GM12878 (cell line): Measurements from ENCODE around the gene RGS6. TPM values are rescaled to one million over a fixed set of nuclear protein-coding genes. Genes with fewer than 3 reads are reported as not detected.

Source experiments
- BCL3 ChIP-seq: IDR thresholded peaks from 2 replicates; pipeline ENCODE4 v1.6.1; 2011; ENCODE audit warnings: borderline replicate concordance, low read depth, mild to moderate bottlenecking, moderate library complexity, low read length; ENCODE audit not compliant: insufficient read depth, poor library complexity, severe bottlenecking
- BCLAF1 ChIP-seq: fragments of 450-650 bp; IDR thresholded peaks from 2 replicates; pipeline ENCODE4 v1.6.1; 2017; ENCODE audit warnings: antibody characterized with exemption, mild to moderate bottlenecking, moderate library complexity
- CBX3 ChIP-seq: fragments of 200-600 bp; sonication (generic); IDR thresholded peaks from 2 replicates; pipeline ENCODE4 v1.6.1; 2016; ENCODE audit warnings: low read depth, borderline replicate concordance
- CTCF ChIP-seq, 3 experiments: IDR thresholded peaks in 2 of 3; conservative IDR thresholded peaks in 1 of 3; 2 replicates each; pipeline ENCODE4 v1.5.1; 2011; ENCODE audit warnings: low read depth in 3 of 3, low read length in 3 of 3, mild to moderate bottlenecking in 3 of 3, control low read depth in 2 of 3, moderate library complexity in 2 of 3, inconsistent platforms in 1 of 3, mixed read lengths in 1 of 3; ENCODE audit not compliant: control insufficient read depth in 2 of 3, insufficient read depth in 1 of 3; ENCODE audit errors: extremely low read depth in 1 of 3
- FOS ChIP-seq: IDR thresholded peaks from 3 replicates; pipeline ENCODE4 v1.6.1; 2011; ENCODE audit warnings: borderline replicate concordance; ENCODE audit not compliant: insufficient read length; ENCODE audit errors: extremely low read depth
- HDAC6 ChIP-seq: fragments of 200-600 bp; sonication (generic); IDR thresholded peaks from one replicate; pipeline ENCODE4 v1.8.0; 2017; ENCODE audit warnings: antibody characterized with exemption; ENCODE audit not compliant: unreplicated experiment
- HDGF ChIP-seq: fragments of 450-650 bp; IDR thresholded peaks from 2 replicates; pipeline ENCODE4 v1.6.1; 2016; ENCODE audit warnings: antibody characterized with exemption
- HSF1 ChIP-seq: fragments of 150-350 bp; IDR thresholded peaks from 2 replicates; pipeline ENCODE4 v1.6.1; 2014; ENCODE audit warnings: mild to moderate bottlenecking, low read depth, low read length
- KLF5 ChIP-seq: fragments of 450-650 bp; IDR thresholded peaks from 2 replicates; pipeline ENCODE4 v1.6.1; 2014; ENCODE audit warnings: mild to moderate bottlenecking; ENCODE audit not compliant: partially characterized antibody
- MYB ChIP-seq: fragments of 150-350 bp; IDR thresholded peaks from 2 replicates; pipeline ENCODE4 v1.6.1; 2014; ENCODE audit warnings: mild to moderate bottlenecking, low read depth, low read length, borderline replicate concordance
- PBX3 ChIP-seq: IDR thresholded peaks from 2 replicates; pipeline ENCODE4 v1.6.1; 2011; ENCODE audit warnings: mild to moderate bottlenecking, low read depth, low read length, moderate library complexity; ENCODE audit not compliant: insufficient replicate concordance
- POLR2AphosphoS2 ChIP-seq: IDR thresholded peaks from 2 replicates; pipeline ENCODE4 v1.6.1; 2011; ENCODE audit warnings: low read depth, mild to moderate bottlenecking, low read length, improper control_type of control experiment, moderate library complexity
- POU2F2 ChIP-seq: IDR thresholded peaks from 3 replicates; pipeline ENCODE4 v1.6.1; 2011; ENCODE audit warnings: low read depth, mild to moderate bottlenecking, low read length, borderline replicate concordance
- RFX5 ChIP-seq: IDR thresholded peaks from 2 replicates; pipeline ENCODE4 v1.6.1; 2011; ENCODE audit warnings: low read depth, low read length, improper control_type of control experiment
- SIN3A ChIP-seq: IDR thresholded peaks from 2 replicates; pipeline ENCODE4 v1.6.1; 2012; ENCODE audit warnings: low read depth, low read length, improper control_type of control experiment
- SPI1 ChIP-seq: IDR thresholded peaks from 2 replicates; pipeline ENCODE4 v1.6.1; 2011; ENCODE audit warnings: low read depth, mild to moderate bottlenecking, low read length, moderate library complexity, borderline replicate concordance; ENCODE audit not compliant: insufficient read depth
- SREBF2 ChIP-seq: IDR thresholded peaks from 2 replicates; pipeline ENCODE4 v1.6.1; 2012; ENCODE audit warnings: mild to moderate bottlenecking, low read length
- TCF3 ChIP-seq: IDR thresholded peaks from 2 replicates; pipeline ENCODE4 v1.6.1; 2012; ENCODE audit warnings: low read depth, mild to moderate bottlenecking, low read length, borderline replicate concordance; ENCODE audit not compliant: insufficient read depth
- ZZZ3 ChIP-seq: IDR thresholded peaks from 2 replicates; pipeline ENCODE4 v1.6.1; 2011; ENCODE audit warnings: low read depth; ENCODE audit not compliant: control insufficient read depth, insufficient read length
- polyA plus RNA-seq, 11 experiments: library from polyadenylated mRNA; depleted of rRNA in 4 of 11; unstranded in 6 of 11; stranded (reverse) in 5 of 11; fragments of >200 nt; fragmentation: Nextera tagmentation in 4 of 11; fragmentation: Illumina TruSeq in 1 of 11; extraction: Ambion mirVana in 4 of 11; extraction: Trizol in 1 of 11; gene quantifications; 1 replicate in 1 of 11; 2 replicates in 10 of 11; pipeline versions ENCODE4 v1.2.1 to v1.2.3, GENCODE V29; 2011 to 2016; ENCODE audit warnings: inconsistent platforms in 2 of 11, missing spikeins in 2 of 11, low read depth in 1 of 11
- total RNA-seq, 4 experiments: library from RNA; depleted of rRNA in 3 of 4; stranded (reverse); fragments of >200 nt in 3 of 4; fragmentation: Illumina TruSeq in 1 of 4; extraction: Trizol in 1 of 4; gene quantifications; 2 replicates each; pipeline versions ENCODE4 v1.2.1 to v1.2.3, GENCODE V29; 2013 to 2021

RGS6 gene
- total and polyA plus RNA-seq, 10 of the 15 experiments (the other 5 are each of a cell fraction or from before 2014, with no cell fraction given): 3.9 to 18.1 (median 12.4) TPM

GRCh38 chr14:72451054-72451972 is 519.1 kb downstream of the RGS6 start (continued):
- TF ChIP-seq MYB (no peak), RFX5 (no peak), CTCF (IDR thresholded peaks at IDR 0.05 in 2 of 3, conservative IDR thresholded peaks at IDR 0.05 in 1 of 3; ENCODE audit: control insufficient read depth in 2 of 3, extremely low read depth in 1 of 3, insufficient read depth in 1 of 3, low read depth in 3 of 3, low read length in 3 of 3) (no peak), FOS (no peak), SREBF2 (no peak), BCLAF1 (no peak), CBX3 (no peak), BCL3 (peak; percentile 19), HSF1 (no peak), SIN3A (no peak), PBX3 (peak; percentile 80), KLF5 (no peak), HDGF (0 out of 2 replicates have a peak, but pooled peaks have one; percentile 62), SPI1 (peak; percentile 68; the same call in 1 of the 2 replicates), POU2F2 (no peak), TCF3 (0 out of 2 replicates have a peak, but pooled peaks have one; percentile 24), ZZZ3 (no peak), HDAC6 (no peak), POLR2AphosphoS2 (no peak)
